Right lobe of liver (tissue), 6 donors: Measurements from ENCODE around the gene HTR3B. TPM values are rescaled to one million over a fixed set of nuclear protein-coding genes. Genes with fewer than 3 reads are reported as not detected.

ENCODE experiments used
- ATAC-seq, 4 donors: fragments of 200-7000 bp; cut with Tn5 transposase; one replicate each; pipeline ENCODE4 v1.9.1; 2020; ENCODE audit warnings: mild to moderate bottlenecking in 4 of 4, moderate library complexity in 4 of 4
- DNase-seq, 3 donors: peaks; one replicate each; pipeline ENCODE4 v3.0.0-alpha.2; 2020
- H3K27ac ChIP-seq, 3 donors: fragments of 200-600 bp; one replicate each; pipeline ENCODE4 v1.8.0; 2022
- H3K27me3 ChIP-seq, 2 donors: fragments of 200-600 bp; one replicate each; pipeline ENCODE4 v1.8.0; 2022
- H3K36me3 ChIP-seq, 4 donors: fragments of 200-600 bp; sonication (generic) in 1 of 4; one replicate each; pipeline versions ENCODE4 v1.5.1 to v1.8.0; 2017 to 2022; ENCODE audit warnings: control low read depth in 1 of 4
- H3K4me1 ChIP-seq, 4 donors: fragments of 200-600 bp; sonication (generic) in 1 of 4; one replicate each; pipeline versions ENCODE4 v1.5.1 to v1.8.0; 2017 to 2022; ENCODE audit warnings: control low read depth in 1 of 4
- H3K4me3 ChIP-seq, 3 donors: fragments of 200-600 bp; one replicate each; pipeline ENCODE4 v1.8.0; 2022
- H3K9me3 ChIP-seq, 4 donors: fragments of 200-600 bp; sonication (generic) in 1 of 4; one replicate each; pipeline versions ENCODE4 v1.5.1 to v1.8.0; 2017 to 2022; ENCODE audit warnings: control low read depth in 1 of 4
- POLR2A ChIP-seq: fragments of 450-650 bp; IDR thresholded peaks from one replicate; pipeline ENCODE4 v1.6.1; 2017; ENCODE audit warnings: antibody characterized with exemption, mild to moderate bottlenecking
- WGBS: methylation state at CpG from one replicate; pipeline ENCODE4 v1.1.6; 2018; ENCODE audit warnings: low coverage, low lambda C conversion rate; ENCODE audit not compliant: insufficient coverage; ENCODE audit errors: missing lambda C conversion rate; 5-methylcytosine and 5-hydroxymethylcytosine counted together
- intact Hi-C, 2 donors: fragments of 100-400 bp; cut with DNase I; formaldehyde crosslinking; loops; one replicate each; pipeline versions ENCODE4 v1.11.2 to v1.14.1; 2022
- total RNA-seq, 6 experiments: library from RNA; depleted of rRNA in 2 of 6; stranded (reverse); fragments of >200 nt in 2 of 6; fragmentation: NEBNext Ultra II Directional in 3 of 6; extraction: Animal tissue kit (Norgen Biotek cat#: 25700) in 3 of 6; gene quantifications; one replicate each; pipeline versions ENCODE4 v1.1.0 to v1.2.4, GENCODE V29; 2016 to 2023
- TF ChIP-seq, protein P1 (sequence below), 4 donors: fragments of 200-600 bp in 3 of 4; fragments of 450-650 bp in 1 of 4; IDR thresholded peaks; one replicate each; pipeline versions ENCODE4 v1.5.1 to v1.8.0; 2016 to 2022; ENCODE audit warnings: antibody characterized with exemption in 4 of 4, mild to moderate bottlenecking in 2 of 4
- donor health status: DM: no; HTN: yes; CAD: no.
- donor health status: DM: no; HTN: no; CAD: no.
- donor health status: DM: no; HTN: no; CAD: no.
- donor health status: DM: no; HTN: yes; CAD: no.
- donor health status: DM: no; HTN: yes; CAD: no.

The HTR3B gene
- total RNA-seq, 6 experiments from 2014 or later: not detected

DNA sequence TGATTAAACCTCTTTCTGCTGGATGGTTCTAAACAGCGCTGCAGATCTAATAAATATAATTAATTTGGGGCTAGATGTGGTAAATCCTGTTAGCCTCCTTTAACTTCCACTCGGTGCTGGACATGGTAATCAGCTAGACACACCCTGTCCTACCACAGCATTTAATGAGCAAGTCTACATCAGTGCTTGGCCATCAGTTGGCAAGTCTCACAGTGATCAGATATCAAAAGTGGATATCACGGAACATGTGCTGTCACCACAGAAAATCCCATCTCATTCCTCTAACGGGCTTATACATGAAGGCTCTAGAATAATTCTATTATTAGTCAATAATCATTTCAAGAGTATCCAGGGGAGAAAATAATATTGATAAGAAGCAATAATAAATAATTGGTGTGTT, 23.6 kb upstream of the HTR3B start:
- Histone ChIP-seq H3K27ac (no peak overlapping the region), H3K4me1 (peaks cover 0 to 3% (median 0%) of the 10 kb centered on the region in 4 donors), H3K36me3 (no peaks in the 10 kb centered on the region), H3K4me3 (no peak overlapping the region), H3K9me3 (no peaks in the 10 kb centered on the region), H3K27me3 (no peaks in the 10 kb centered on the region)
- no peak for TF ChIP-seq POLR2A
- TF ChIP-seq, protein P1, sequence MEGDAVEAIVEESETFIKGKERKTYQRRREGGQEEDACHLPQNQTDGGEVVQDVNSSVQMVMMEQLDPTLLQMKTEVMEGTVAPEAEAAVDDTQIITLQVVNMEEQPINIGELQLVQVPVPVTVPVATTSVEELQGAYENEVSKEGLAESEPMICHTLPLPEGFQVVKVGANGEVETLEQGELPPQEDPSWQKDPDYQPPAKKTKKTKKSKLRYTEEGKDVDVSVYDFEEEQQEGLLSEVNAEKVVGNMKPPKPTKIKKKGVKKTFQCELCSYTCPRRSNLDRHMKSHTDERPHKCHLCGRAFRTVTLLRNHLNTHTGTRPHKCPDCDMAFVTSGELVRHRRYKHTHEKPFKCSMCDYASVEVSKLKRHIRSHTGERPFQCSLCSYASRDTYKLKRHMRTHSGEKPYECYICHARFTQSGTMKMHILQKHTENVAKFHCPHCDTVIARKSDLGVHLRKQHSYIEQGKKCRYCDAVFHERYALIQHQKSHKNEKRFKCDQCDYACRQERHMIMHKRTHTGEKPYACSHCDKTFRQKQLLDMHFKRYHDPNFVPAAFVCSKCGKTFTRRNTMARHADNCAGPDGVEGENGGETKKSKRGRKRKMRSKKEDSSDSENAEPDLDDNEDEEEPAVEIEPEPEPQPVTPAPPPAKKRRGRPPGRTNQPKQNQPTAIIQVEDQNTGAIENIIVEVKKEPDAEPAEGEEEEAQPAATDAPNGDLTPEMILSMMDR (IDR thresholded peaks at IDR 0.05): no peak
- DNase-seq: no peak
- intact Hi-C loops: no loop called here
- no peak for ATAC-seq
- WGBS: 79% methylated on average over 4 of the region's 4 CpGs

DNA sequence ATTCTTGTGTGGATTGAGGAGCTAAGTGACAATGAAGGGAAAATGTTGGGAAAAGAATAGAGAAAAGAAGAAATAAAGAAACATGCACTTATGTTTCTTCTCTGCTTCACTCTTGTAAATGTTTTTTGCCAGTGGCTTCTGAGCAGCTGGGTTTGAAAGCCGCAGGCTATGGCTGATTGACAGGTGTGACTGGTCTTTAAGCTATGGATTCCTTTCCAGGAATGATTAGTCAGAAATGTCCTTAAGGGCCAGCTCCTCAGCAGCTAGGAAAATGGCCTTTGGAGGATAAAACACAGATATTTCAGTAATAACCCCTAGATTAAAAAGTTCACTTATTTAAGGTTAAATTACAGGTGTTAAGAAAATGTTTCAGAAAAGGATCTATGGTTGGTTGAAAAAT, 22.7 kb upstream of the HTR3B start:
- Histone ChIP-seq H3K27ac (no peak overlapping the region), H3K27me3 (no peaks in the 10 kb centered on the region), H3K9me3 (no peaks in the 10 kb centered on the region), H3K4me1 (no peaks in the 10 kb centered on the region), H3K4me3 (no peak overlapping the region), H3K36me3 (no peaks in the 10 kb centered on the region)
- TF ChIP-seq, protein P1 (IDR thresholded peaks at IDR 0.05): no peak
- no peak for TF ChIP-seq POLR2A
- ATAC-seq: no peak
- DNase-seq: no peak
- intact Hi-C loops: no loop called here
- 85% methylated on average over 1 of the region's 1 CpG for WGBS

DNA sequence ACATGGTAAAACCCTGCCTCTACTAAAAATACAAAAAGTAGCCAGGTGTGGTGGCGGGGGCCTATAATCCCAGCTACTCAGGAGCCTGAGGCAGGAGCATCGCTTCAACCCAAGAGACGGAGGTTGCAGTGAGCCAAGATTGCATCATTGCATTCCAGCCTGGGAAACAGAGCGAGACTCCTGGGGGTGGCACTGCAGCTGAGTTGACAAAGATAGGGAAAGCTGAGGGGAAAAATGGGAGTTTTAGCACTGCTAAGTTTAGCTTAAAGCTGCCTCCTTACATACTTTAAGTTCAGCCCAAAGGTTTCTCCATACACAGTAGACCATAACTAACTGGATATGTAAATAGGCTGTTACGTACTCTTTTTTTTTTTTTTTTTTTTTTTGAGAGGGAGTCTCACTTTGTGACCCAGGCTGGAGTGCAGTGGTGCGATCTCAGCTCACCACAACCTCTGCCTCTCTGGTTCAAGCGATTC, 20.2 kb upstream of the HTR3B start:
- no peaks in the 10 kb centered on the region for H3K27me3 ChIP-seq
- DNase-seq: peak in 1 of 3 donors; percentile 28
- 39% methylated on average over 5 of the region's 7 CpGs for WGBS
- TF ChIP-seq POLR2A: no peak
- TF ChIP-seq, protein P1 (IDR thresholded peaks at IDR 0.05): no peak
- H3K4me1 ChIP-seq: no peaks in the 10 kb centered on the region
- peak in 2 of 4 donors; percentile 50 to 71 for ATAC-seq
- no peak overlapping the region for H3K4me3 ChIP-seq
- H3K9me3 ChIP-seq: no peaks in the 10 kb centered on the region
- intact Hi-C loops: no loop called here
- H3K27ac ChIP-seq: no peak overlapping the region
- H3K36me3 ChIP-seq: no peaks in the 10 kb centered on the region

DNA sequence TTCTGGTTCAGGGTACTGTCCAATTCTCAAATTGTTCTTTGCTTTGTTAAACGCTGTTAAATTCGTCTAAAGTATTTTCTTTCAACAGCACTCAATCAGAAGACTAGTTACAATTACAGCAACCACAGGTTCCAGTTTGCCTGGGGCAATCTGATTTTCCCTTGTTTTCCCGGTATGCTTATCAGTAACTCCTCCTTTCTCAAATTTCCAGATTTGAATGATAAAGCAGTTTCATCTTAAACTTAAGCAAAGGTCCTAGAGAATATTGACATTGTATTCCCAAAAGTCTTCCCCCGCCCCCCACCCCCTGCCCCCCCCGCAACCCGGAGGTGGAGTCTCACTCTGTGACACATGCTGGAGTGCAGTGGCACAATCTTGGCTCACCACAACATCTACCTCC, 18.7 kb upstream of the HTR3B start:
- intact Hi-C loops: no loop called here
- Histone ChIP-seq H3K36me3 (no peaks in the 10 kb centered on the region), H3K27ac (no peak overlapping the region), H3K9me3 (no peaks in the 10 kb centered on the region), H3K4me3 (no peak overlapping the region), H3K4me1 (no peaks in the 10 kb centered on the region), H3K27me3 (no peaks in the 10 kb centered on the region)
- 62% methylated on average over 6 of the region's 6 CpGs for WGBS
- no peak for DNase-seq
- no peak for ATAC-seq
- TF ChIP-seq, protein P1 (IDR thresholded peaks at IDR 0.05): no peak
- TF ChIP-seq POLR2A: no peak

DNA sequence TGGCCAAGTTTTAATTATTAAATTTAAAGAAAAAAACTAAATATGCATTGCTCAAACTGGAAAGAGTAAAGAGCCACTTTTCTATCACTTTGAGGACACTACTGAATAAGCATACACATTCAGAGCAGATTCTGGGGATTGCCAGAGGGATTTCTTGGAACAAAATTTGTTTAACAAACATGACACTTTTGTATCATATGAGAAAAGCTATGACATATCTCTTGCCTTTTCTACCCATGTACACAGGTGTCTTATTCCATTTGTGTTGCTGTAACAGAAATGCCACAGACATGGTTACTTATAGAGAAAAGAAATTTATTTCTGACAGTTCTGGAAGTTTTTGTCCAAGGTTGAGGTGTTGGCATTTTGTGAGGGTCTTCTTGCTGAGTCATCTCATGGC, 15.7 kb upstream of the HTR3B start:
- DNase-seq: no peak
- no peaks in the 10 kb centered on the region for H3K36me3 ChIP-seq
- no peaks in the 10 kb centered on the region for H3K9me3 ChIP-seq
- H3K27me3 ChIP-seq: no peaks in the 10 kb centered on the region
- H3K27ac ChIP-seq: no peak overlapping the region
- intact Hi-C loops: no loop called here
- no peaks in the 10 kb centered on the region for H3K4me1 ChIP-seq
- no peak for TF ChIP-seq POLR2A
- TF ChIP-seq, protein P1 (IDR thresholded peaks at IDR 0.05): no peak
- no peak overlapping the region for H3K4me3 ChIP-seq
- ATAC-seq: no peak
